ENCODE measurements around the gene MACO1.
"Not testable (repeated sequence)": the region's sequence is repeated elsewhere in the genome, so short reads cannot be mapped to it uniquely, and the experiment has no call there.

MACO1 gene

DNA sequence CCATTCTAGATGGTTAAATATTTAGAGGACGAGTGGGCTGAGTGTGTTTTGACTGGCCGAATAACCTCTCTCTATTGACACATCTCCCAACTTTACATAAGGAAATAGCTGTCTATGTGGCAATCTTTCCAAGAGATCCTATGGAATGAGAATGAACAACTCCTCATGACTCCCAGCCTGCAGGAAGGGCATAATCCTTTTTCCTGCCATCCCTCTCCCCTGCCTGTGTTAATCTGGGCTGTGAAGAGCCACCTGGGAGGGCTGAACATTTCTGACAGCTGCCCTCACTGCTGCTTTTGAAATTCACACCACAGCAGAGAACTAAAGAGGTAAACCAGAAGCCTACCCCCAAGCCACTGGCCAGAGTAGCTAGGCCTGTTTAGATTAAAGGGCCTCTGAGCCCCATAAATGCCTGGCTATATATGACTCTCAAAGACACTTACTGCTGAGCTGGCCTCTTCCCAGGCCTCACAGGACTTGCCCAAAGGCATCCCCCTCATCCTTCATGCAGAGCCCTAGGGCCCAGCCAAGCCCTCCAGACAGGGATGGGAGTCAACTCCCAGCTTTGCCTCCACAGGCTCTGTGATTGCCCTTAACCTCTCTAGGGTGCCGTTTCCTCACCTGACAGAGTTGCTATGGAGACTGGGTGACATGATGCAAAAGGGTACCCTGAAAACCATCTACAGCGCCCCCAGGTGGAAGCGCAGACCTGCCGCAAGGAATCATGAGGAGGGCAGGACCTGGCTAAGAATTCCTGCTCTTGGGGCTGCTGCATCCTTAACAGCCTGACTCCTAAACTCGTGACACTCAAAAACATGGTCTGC is 70.8 kb downstream of the MACO1 start:
- TF ChIP-seq CTCF (IDR thresholded peaks at IDR 0.05; ENCODE audit: extremely low read depth, insufficient read depth, missing control alignments) = peak; percentile 24
- DNase-seq (ENCODE audit: low spot score) = no peak
- in situ Hi-C loops (cut with MboI; ENCODE audit: low pct_unique_long_range_greater_than_20kb, low sequenced_read_pairs, unreplicated experiment) = no loop called here

GRCh38 chr1:25502957-25503356 is 72.3 kb downstream of the MACO1 start:
- no peak for DNase-seq (ENCODE audit: low spot score)
- in situ Hi-C loops (cut with MboI; ENCODE audit: low pct_unique_long_range_greater_than_20kb, low sequenced_read_pairs, unreplicated experiment) = no loop called here
- no peak for TF ChIP-seq CTCF (IDR thresholded peaks at IDR 0.05; ENCODE audit: extremely low read depth, insufficient read depth, missing control alignments)

GRCh38 chr1:25503551-25504426 is 73.1 kb downstream of the MACO1 start:
- no peak for DNase-seq (ENCODE audit: low spot score)
- TF ChIP-seq CTCF (IDR thresholded peaks at IDR 0.05; ENCODE audit: extremely low read depth, insufficient read depth, missing control alignments) = peak; percentile 64
- in situ Hi-C loops (cut with MboI; ENCODE audit: low pct_unique_long_range_greater_than_20kb, low sequenced_read_pairs, unreplicated experiment) = no loop called here

GRCh38 chr1:25504706-25505595 is 74.3 kb downstream of the MACO1 start:
- DNase-seq (ENCODE audit: low spot score) = no peak
- no peak for TF ChIP-seq CTCF (IDR thresholded peaks at IDR 0.05; ENCODE audit: extremely low read depth, insufficient read depth, missing control alignments)
- in situ Hi-C loops (cut with MboI; ENCODE audit: low pct_unique_long_range_greater_than_20kb, low sequenced_read_pairs, unreplicated experiment) = no loop called here

- no peak for TF ChIP-seq CTCF (IDR thresholded peaks at IDR 0.05; ENCODE audit: extremely low read depth, insufficient read depth, missing control alignments)
- no peak for DNase-seq (ENCODE audit: low spot score)
- in situ Hi-C loops (cut with MboI; ENCODE audit: low pct_unique_long_range_greater_than_20kb, low sequenced_read_pairs, unreplicated experiment) = no loop called here
These were observed 75.1 kb downstream of the MACO1 start for GRCh38 chr1:25505656-25506385.

DNA sequence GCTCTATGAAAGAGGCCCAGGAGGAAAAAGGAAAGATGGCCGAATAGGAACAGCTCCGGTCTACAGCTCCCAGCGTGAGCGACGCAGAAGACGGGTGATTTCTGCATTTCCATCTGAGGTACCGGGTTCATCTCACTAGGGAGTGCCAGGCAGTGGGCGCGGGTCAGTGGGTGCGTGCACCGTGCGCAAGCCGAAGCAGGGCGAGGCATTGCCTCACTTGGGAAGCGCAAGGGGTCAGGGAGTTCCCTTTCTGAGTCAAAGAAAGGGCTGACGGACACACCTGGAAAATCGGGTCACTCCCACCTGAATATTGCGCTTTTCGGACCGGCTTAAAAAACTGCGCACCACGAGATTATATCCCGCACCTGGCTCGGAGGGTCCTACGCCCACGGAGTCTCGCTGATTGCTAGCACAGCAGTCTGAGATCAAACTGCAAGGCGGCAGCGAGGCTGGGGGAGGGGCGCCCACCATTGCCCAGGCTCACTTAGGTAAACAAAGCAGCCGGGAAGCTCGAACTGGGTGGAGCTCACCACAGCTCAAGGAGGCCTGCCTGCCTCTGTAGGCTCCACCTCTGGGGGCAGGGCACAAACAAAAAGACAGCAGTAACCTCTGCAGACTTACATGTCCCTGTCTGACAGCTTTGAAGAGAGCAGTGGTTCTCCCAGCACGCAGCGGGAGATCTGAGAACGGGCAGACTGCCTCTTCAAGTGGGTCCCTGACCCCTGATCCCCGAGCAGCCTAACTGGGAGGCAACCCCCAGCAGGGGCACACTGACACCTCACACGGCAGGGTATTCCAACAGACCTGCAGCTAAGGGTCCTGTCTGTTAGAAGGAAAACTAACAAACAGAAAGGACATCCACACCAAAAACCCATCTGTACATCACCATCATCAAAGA is 76.1 kb downstream of the MACO1 start:
- in situ Hi-C loops (cut with MboI; ENCODE audit: low pct_unique_long_range_greater_than_20kb, low sequenced_read_pairs, unreplicated experiment); DNase-seq (ENCODE audit: low spot score): not testable (repeated sequence)

Measured in GM13977 (cell line).